CD4-positive, CD25-positive, alpha-beta regulatory T cell (primary cell): Measurements from ENCODE around the gene ANP32B. TPM values are rescaled to one million over a fixed set of nuclear protein-coding genes. Genes with fewer than 3 reads are reported as not detected.

Experiments used
- ATAC-seq, 2 donors: fragments of 150-1000 bp; cut with Tn5 transposase; one replicate each; pipeline ENCODE4 v1.10.0; 2021; ENCODE audit warnings: low read depth in 2 of 2, moderate number of reproducible peaks in 2 of 2, moderate library complexity in 1 of 2
- DNase-seq, 3 donors: peaks; one replicate each; pipeline versions ENCODE4 v3.0.0 to v3.0.0-alpha.2; 2012 to 2022; ENCODE audit warnings: mixed read lengths in 1 of 3
- H3K27ac ChIP-seq: one replicate; pipeline ENCODE4 v1.7.0; 2013; ENCODE audit warnings: mild to moderate bottlenecking, low read length; ENCODE audit not compliant: insufficient read depth, poor library complexity, severe bottlenecking
- H3K27me3 ChIP-seq: one replicate; pipeline ENCODE4 v1.7.0; 2013; ENCODE audit warnings: low read length; ENCODE audit not compliant: control insufficient read depth, insufficient read depth
- H3K36me3 ChIP-seq: one replicate; pipeline ENCODE4 v1.7.0; 2013; ENCODE audit warnings: mild to moderate bottlenecking, low read length, moderate library complexity; ENCODE audit not compliant: control insufficient read depth, insufficient read depth
- H3K4me1 ChIP-seq: 2 replicates; pipeline ENCODE4 v1.7.0; 2013; ENCODE audit warnings: mild to moderate bottlenecking, low read length; ENCODE audit not compliant: insufficient read depth, control insufficient read depth, poor library complexity, severe bottlenecking
- H3K4me3 ChIP-seq: one replicate; pipeline ENCODE4 v1.7.0; 2013; ENCODE audit warnings: low read depth, mild to moderate bottlenecking, low read length, moderate library complexity
- H3K9me3 ChIP-seq, 2 experiments: 1 replicate in 1 of 2; 2 replicates in 1 of 2; pipeline ENCODE4 v1.7.0; 2013; ENCODE audit warnings: low read length in 2 of 2, mild to moderate bottlenecking in 1 of 2, moderate library complexity in 1 of 2; ENCODE audit not compliant: control insufficient read depth in 2 of 2
- H3K27ac Mint-ChIP-seq, 3 donors: one replicate each; pipeline ENCODE4 v1.8.0; 2020 to 2022; ENCODE audit warnings: mild to moderate bottlenecking in 3 of 3, mixed read lengths in 3 of 3, moderate library complexity in 2 of 3
- H3K27me3 Mint-ChIP-seq: one replicate; pipeline ENCODE4 v1.8.0; 2022; ENCODE audit warnings: mild to moderate bottlenecking, mixed read lengths
- H3K36me3 Mint-ChIP-seq: one replicate; pipeline ENCODE4 v1.8.0; 2020; ENCODE audit warnings: mixed read lengths
- H3K4me1 Mint-ChIP-seq, 4 donors: one replicate each; pipeline ENCODE4 v1.8.0; 2020 to 2022; ENCODE audit warnings: mixed read lengths in 4 of 4, mild to moderate bottlenecking in 1 of 4
- H3K4me3 Mint-ChIP-seq, 4 donors: one replicate each; pipeline ENCODE4 v1.8.0; 2020 to 2022; ENCODE audit warnings: mild to moderate bottlenecking in 4 of 4, mixed read lengths in 4 of 4, moderate library complexity in 3 of 4
- H3K9me3 Mint-ChIP-seq, 7 donors: one replicate each; pipeline ENCODE4 v1.8.0; 2020 to 2022; ENCODE audit warnings: mixed read lengths in 7 of 7, mild to moderate bottlenecking in 3 of 7, moderate library complexity in 2 of 7
- polyA plus RNA-seq, 4 donors: library from polyadenylated mRNA; unstranded; fragments of 300-500 nt; fragmentation: Illumina TruSeq; gene quantifications; one replicate each; pipeline ENCODE4 v1.2.3, GENCODE V29; 2021
- total RNA-seq: library from RNA; stranded (reverse); gene quantifications from one replicate; pipeline ENCODE4 v1.2.3, GENCODE V29; 2022

The ANP32B gene
- total and polyA plus RNA-seq, 5 donors from 2014 or later = 83.6 to 188 (median 92.7) TPM

GRCh38 chr9:98064623-98065392 is 81.7 kb downstream of the ANP32B start:
- Mint-ChIP-seq H3K27me3 (no peaks in the 10 kb centered on the region), H3K4me1 (peaks cover 12 to 35% (median 17%) of the 10 kb centered on the region in 4 donors), H3K27ac (peak overlapping the region in 1 of 3 donors; percentile 38), H3K9me3 (no peaks in the 10 kb centered on the region), H3K36me3 (peaks cover 18% of the 10 kb centered on the region), H3K4me3 (no peak overlapping the region)
- H3K9me3 ChIP-seq = no peaks in the 10 kb centered on the region
- no peak overlapping the region for H3K4me3 ChIP-seq
- ATAC-seq = no peak
- no peaks in the 10 kb centered on the region for H3K27me3 ChIP-seq
- peaks cover 19% of the 10 kb centered on the region for H3K36me3 ChIP-seq
- H3K4me1 ChIP-seq = no peaks in the 10 kb centered on the region
- no peak for DNase-seq
- H3K27ac ChIP-seq = no peak overlapping the region

Other genes starting within 250 kb of the ANP32B start
- gene FOXE1, start 130.1 kb upstream of the ANP32B start, total RNA-seq = not detected
- gene FOXE1, start 130.1 kb upstream of the ANP32B start, polyA plus RNA-seq = not detected
- 47.1 TPM for gene TRMO, start 60.8 kb upstream of the ANP32B start, total RNA-seq
- gene TRMO, start 60.8 kb upstream of the ANP32B start, polyA plus RNA-seq = 10 to 100 TPM; 20.7 to 28.9 (median 26.3) TPM
- 3.6 TPM for gene HEMGN, start 45.2 kb upstream of the ANP32B start, total RNA-seq
- 1 to 10 TPM; 1.7 to 7.0 (median 4.7) TPM for gene HEMGN, start 45.2 kb upstream of the ANP32B start, polyA plus RNA-seq
- 51.4 TPM for gene NANS, start 73.4 kb downstream of the ANP32B start, total RNA-seq
- 10 to 100 TPM; 34.4 to 44.7 (median 36.4) TPM for gene NANS, start 73.4 kb downstream of the ANP32B start, polyA plus RNA-seq
- gene TRIM14, start 135.9 kb downstream of the ANP32B start, total RNA-seq = 120 TPM
- gene TRIM14, start 135.9 kb downstream of the ANP32B start, polyA plus RNA-seq = 10 to 100 TPM; 65.2 to 94.0 (median 73.7) TPM
- gene CORO2A, start 209.3 kb downstream of the ANP32B start, total RNA-seq = 27.0 TPM
- 10 to 100 TPM; 13.4 to 16.7 (median 14.0) TPM for gene CORO2A, start 209.3 kb downstream of the ANP32B start, polyA plus RNA-seq